Tibial nerve (tissue), 4 donors: ENCODE measurements around the gene TUBG2.

ENCODE experiments used
- CTCF ChIP-seq, 5 experiments: fragments of 200-600 bp in 3 of 5; fragments of 450-650 bp in 2 of 5; sonication (generic) in 3 of 5; IDR thresholded peaks; one replicate each; pipeline ENCODE4 v1.5.1; 2016 to 2019; ENCODE audit warnings: antibody characterized with exemption in 5 of 5, mild to moderate bottlenecking in 3 of 5, moderate library complexity in 2 of 5
- EP300 ChIP-seq, 2 donors: sonication (generic); formaldehyde crosslinking; IDR thresholded peaks; one replicate each; pipeline ENCODE4 v1.6.1; 2017; ENCODE audit warnings: antibody characterized with exemption in 2 of 2, mild to moderate bottlenecking in 1 of 2
- POLR2A ChIP-seq, 2 donors: fragments of 450-650 bp; IDR thresholded peaks; one replicate each; pipeline ENCODE4 v1.6.1; 2017; ENCODE audit warnings: antibody characterized with exemption in 2 of 2, mild to moderate bottlenecking in 2 of 2, moderate library complexity in 2 of 2

- TF ChIP-seq CTCF (IDR thresholded peaks at IDR 0.05) = no peak
- TF ChIP-seq POLR2A (IDR thresholded peaks at IDR 0.05) = no peak
- TF ChIP-seq EP300 (IDR thresholded peaks at IDR 0.05) = no peak
Measured at GRCh38 chr17:42623271-42623670, 35.8 kb upstream of the TUBG2 start.
